Measurements from ENCODE around the gene EPHX1. TPM values are rescaled to one million over a fixed set of nuclear protein-coding genes. Genes with fewer than 3 reads are reported as not detected.
"Not testable (repeated sequence)": the region's sequence is repeated elsewhere in the genome, so short reads cannot be mapped to it uniquely, and the experiment has no call there.

Gene EPHX1
- total RNA-seq = 17.5 TPM
- 10 to 100 TPM; 26.2 to 43.2 (median 39.3) TPM for polyA plus RNA-seq (ENCODE audit: insufficient read depth in 1 of 8, insufficient read length in 8 of 8, low replicate concordance in 1 of 8)
- long read RNA-seq, donor 1, transcript EPHX1-201 (9 exons, 1,660 nt) = major isoform, 9 of 16 reads
- long read RNA-seq, donor 1, partial matches to known transcripts = 5 of 16 reads
- long read RNA-seq, donor 1, other reads (novel, unspliced or antisense) = 0 of 16 reads
- long read RNA-seq, donor 2, partial matches to known transcripts = 0 of 1 reads
- long read RNA-seq, donor 2, other reads (novel, unspliced or antisense) = 0 of 1 reads
- long read RNA-seq, donor 3, transcript EPHX1-201 (9 exons, 1,660 nt) = major isoform, 18 of 51 reads
- long read RNA-seq, donor 3, transcript EPHX1-203 (4 exons, 567 nt) = minor isoform, 6 of 51 reads
- long read RNA-seq, donor 3, partial matches to known transcripts = 26 of 51 reads
- long read RNA-seq, donor 3, other reads (novel, unspliced or antisense) = 0 of 51 reads
- long read RNA-seq, donor 4, transcript EPHX1-203 (4 exons, 567 nt) = minor isoform, 7 of 30 reads
- long read RNA-seq, donor 4, transcript EPHX1-201 (9 exons, 1,660 nt) = major isoform, 13 of 30 reads
- long read RNA-seq, donor 4, partial matches to known transcripts = 10 of 30 reads
- long read RNA-seq, donor 4, other reads (novel, unspliced or antisense) = 0 of 30 reads
- long read RNA-seq, donor 5, transcript EPHX1-203 (4 exons, 567 nt) = minor isoform, 7 of 63 reads
- long read RNA-seq, donor 5, transcript EPHX1-201 (9 exons, 1,660 nt) = major isoform, 24 of 63 reads
- long read RNA-seq, donor 5, partial matches to known transcripts = 31 of 63 reads
- long read RNA-seq, donor 5, other reads (novel, unspliced or antisense) = 0 of 63 reads
- long read RNA-seq, donor 6, transcript EPHX1-201 (9 exons, 1,660 nt) = major isoform, 14 of 19 reads
- long read RNA-seq, donor 6, partial matches to known transcripts = 0 of 19 reads
- long read RNA-seq, donor 6, other reads (novel, unspliced or antisense) = 0 of 19 reads
- long read RNA-seq, donor 7, transcript EPHX1-201 (9 exons, 1,660 nt) = major isoform, 13 of 40 reads
- long read RNA-seq, donor 7, transcript EPHX1-203 (4 exons, 567 nt) = minor isoform, 5 of 40 reads
- long read RNA-seq, donor 7, partial matches to known transcripts = 21 of 40 reads
- long read RNA-seq, donor 7, other reads (novel, unspliced or antisense) = 0 of 40 reads
- long read RNA-seq, donor 8, transcript EPHX1-201 (9 exons, 1,660 nt) = major isoform, 14 of 16 reads
- long read RNA-seq, donor 8, partial matches to known transcripts = 0 of 16 reads
- long read RNA-seq, donor 8, other reads (novel, unspliced or antisense) = 0 of 16 reads
- long read RNA-seq, donor 9, transcript EPHX1-201 (9 exons, 1,660 nt) = major isoform, 10 of 21 reads
- long read RNA-seq, donor 9, partial matches to known transcripts = 9 of 21 reads
- long read RNA-seq, donor 9, other reads (novel, unspliced or antisense) = 0 of 21 reads
- long read RNA-seq, donor 10, transcript EPHX1-201 (9 exons, 1,660 nt) = major isoform, 7 of 14 reads
- long read RNA-seq, donor 10, partial matches to known transcripts = 0 of 14 reads
- long read RNA-seq, donor 10, other reads (novel, unspliced or antisense) = 0 of 14 reads
- long read RNA-seq, donor 11, transcript EPHX1-201 (9 exons, 1,660 nt) = major isoform, 12 of 24 reads
- long read RNA-seq, donor 11, partial matches to known transcripts = 10 of 24 reads
- long read RNA-seq, donor 11, other reads (novel, unspliced or antisense) = 0 of 24 reads

DNA sequence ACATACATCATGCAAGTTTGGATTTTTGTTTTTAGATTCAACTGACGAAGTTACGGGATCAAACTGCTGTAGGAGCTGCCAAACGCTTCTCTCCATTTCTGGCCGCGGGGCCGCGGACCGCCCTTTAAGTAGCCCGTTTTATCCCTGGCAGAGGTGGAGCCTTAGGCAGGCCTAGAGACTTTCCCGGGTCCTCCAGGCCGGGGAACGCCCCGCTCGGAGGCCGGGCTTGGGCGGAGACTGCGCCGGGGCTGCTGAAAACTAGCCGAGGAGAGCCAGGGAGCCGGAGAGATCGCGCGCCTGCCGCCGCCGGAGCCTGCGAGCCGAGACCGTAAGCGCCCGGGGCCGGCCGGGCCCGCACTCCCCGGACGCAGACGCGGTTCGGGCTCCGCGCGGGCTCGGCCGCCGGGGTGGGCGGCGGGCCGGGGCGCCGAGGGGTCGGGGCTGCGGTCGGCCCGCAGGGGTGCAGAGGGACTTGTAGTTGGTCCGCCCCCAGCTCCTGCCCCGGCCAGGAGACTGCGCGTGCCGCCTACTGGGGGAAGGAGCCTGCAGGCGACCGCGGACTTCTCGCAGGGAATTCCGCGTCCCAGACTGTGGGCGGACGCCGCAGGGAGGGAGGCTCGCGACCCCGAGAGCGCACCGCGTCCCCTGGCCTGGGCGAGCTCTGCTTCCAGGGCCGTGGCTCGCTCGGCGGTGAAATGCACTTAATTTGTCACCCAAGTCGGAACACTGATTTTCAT, at the start of gene EPHX1:
TSS of gene EPHX1 (plus strand) at position 283 of the 737 bp plus-strand sequence. CDS start 18,606 bp downstream, outside the sequence.
- Histone ChIP-seq H3K9me3 (replicated peaks; ENCODE audit: control insufficient read depth, low read depth, low read length) (no peaks in the 10 kb centered on the region), H3K27ac (ENCODE audit: low read length) (peak within 1 kb of the TSS; percentile 69), H3K36me3 (ENCODE audit: control insufficient read depth, insufficient read depth, low read length) (peaks cover 4% of the 10 kb centered on the region), H3K27me3 (ENCODE audit: control insufficient read depth, insufficient read depth, low read length) (no peaks in the 10 kb centered on the region), H3K4me3 (ENCODE audit: low read length) (peak within 1 kb of the TSS; percentile 70), H3K4me1 (ENCODE audit: control insufficient read depth, insufficient read depth, low read length) (peaks cover 43% of the 10 kb centered on the region)
- DNase-seq = peak; percentile 96
- WGBS (ENCODE audit: insufficient coverage) = under 1% methylated on average over 80 of the region's 80 CpGs

DNA sequence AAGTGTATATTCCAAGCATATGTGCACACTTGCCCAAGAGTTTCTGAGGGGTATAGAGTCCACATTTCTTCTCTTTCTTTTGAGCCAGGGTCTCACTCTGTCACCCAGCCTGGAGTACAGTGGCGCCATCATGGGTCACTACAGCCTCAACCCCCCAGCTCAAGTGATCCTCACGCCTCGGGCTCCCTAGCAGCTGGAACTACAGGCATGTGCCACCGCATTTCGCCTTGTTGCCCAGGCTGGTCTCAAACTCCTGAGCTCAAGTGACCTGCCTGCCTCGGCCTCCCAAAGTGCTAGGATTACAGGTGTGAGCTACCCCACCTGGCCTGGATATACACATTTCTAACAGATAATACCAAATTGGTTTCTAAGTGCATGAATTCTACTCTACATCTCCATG, 49.4 kb upstream of the EPHX1 start:
- no peaks in the 10 kb centered on the region for H3K36me3 ChIP-seq (ENCODE audit: control insufficient read depth, insufficient read depth, low read length)

DNA sequence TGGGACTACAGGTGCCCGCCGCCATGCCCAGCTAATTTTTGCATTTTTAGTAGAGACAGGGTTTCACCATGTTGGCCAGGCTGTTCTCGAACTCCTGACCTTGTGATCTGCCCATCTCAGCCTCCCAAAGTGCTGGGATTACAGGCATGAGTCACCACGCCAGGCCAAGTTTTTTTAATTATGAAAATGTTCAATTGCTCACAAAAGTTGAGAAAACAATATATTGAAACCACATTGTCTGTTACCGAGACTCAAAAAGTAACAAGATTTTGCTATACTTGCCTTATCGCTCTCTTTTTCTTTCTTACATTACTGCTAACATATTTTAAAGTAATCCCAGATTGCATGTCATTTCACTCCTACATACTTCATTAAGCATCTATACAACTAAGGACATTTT, 48.5 kb upstream of the EPHX1 start:
- DNase-seq; H3K36me3 ChIP-seq (ENCODE audit: control insufficient read depth, insufficient read depth, low read length); H3K27me3 ChIP-seq (ENCODE audit: control insufficient read depth, insufficient read depth, low read length); H3K9me3 ChIP-seq (replicated peaks; ENCODE audit: control insufficient read depth, low read depth, low read length); H3K4me3 ChIP-seq (ENCODE audit: low read length): not testable (repeated sequence)
- H3K27ac ChIP-seq (ENCODE audit: low read length) = peak overlapping the region; percentile 83
- 59% methylated on average over 2 of the region's 6 CpGs for WGBS (ENCODE audit: insufficient coverage)
- H3K4me1 ChIP-seq (ENCODE audit: control insufficient read depth, insufficient read depth, low read length) = peaks cover 35% of the 10 kb centered on the region

More for the DNA sequence above, 49.4 kb upstream of the EPHX1 start:
- Histone ChIP-seq H3K4me1 (ENCODE audit: control insufficient read depth, insufficient read depth, low read length) (peaks cover 38% of the 10 kb centered on the region), H3K27me3 (ENCODE audit: control insufficient read depth, insufficient read depth, low read length) (no peaks in the 10 kb centered on the region), H3K4me3 (ENCODE audit: low read length) (no peak overlapping the region), H3K27ac (ENCODE audit: low read length) (no peak overlapping the region), H3K9me3 (replicated peaks; ENCODE audit: control insufficient read depth, low read depth, low read length) (no peaks in the 10 kb centered on the region)
- no peak for DNase-seq
- WGBS (ENCODE audit: insufficient coverage) = 92% methylated on average over 6 of the region's 6 CpGs

DNA sequence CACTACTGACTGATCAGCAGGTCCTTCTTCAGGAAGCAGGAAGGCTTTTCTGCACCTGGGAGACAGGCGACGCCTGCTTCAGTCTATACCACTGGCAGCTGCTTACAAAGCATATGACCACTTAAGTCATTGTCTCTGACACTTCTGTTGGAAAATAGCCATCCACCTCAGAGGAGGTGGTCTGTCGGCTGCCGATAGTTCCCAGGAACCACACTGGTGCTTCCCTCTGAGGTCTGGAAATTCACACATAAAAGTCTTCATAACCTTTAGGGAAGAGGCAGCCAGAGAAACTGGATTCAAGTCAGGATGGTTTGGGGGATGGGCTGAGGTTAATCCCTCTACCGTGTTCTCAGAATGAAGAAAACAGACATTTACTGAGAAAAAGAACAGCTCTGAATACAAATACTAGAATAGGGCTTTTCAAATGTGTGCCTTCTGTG, 47.9 kb upstream of the EPHX1 start:
- Histone ChIP-seq H3K36me3 (ENCODE audit: control insufficient read depth, insufficient read depth, low read length) (no peaks in the 10 kb centered on the region), H3K9me3 (replicated peaks; ENCODE audit: control insufficient read depth, low read depth, low read length) (no peaks in the 10 kb centered on the region), H3K4me1 (ENCODE audit: control insufficient read depth, insufficient read depth, low read length) (peaks cover 41% of the 10 kb centered on the region), H3K27me3 (ENCODE audit: control insufficient read depth, insufficient read depth, low read length) (no peaks in the 10 kb centered on the region), H3K4me3 (ENCODE audit: low read length) (no peak overlapping the region), H3K27ac (ENCODE audit: low read length) (peak overlapping the region; percentile 83)
- DNase-seq = no peak
- 23% methylated on average over 4 of the region's 5 CpGs for WGBS (ENCODE audit: insufficient coverage)

DNA sequence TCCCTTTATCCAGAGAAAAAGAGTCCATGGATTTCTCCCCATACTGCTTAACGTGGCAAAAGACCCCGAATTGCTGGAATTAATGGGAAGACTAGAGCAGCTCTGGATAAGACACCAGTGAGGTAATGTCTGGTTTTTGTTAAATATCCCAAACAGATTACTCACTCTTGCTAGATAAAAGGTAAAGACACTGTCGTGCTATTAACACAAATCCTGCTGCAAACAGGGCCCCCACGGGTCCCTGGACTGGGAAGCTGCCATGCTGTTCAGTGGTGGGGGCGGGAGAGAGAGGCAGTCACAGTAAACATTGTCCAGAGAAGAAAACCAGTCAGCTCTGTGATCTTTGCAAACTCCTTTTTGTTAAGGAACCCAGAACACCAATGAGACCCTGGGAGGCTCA, 47.5 kb upstream of the EPHX1 start:
- DNase-seq = peak; percentile 88
- peak overlapping the region; percentile 83 for H3K27ac ChIP-seq (ENCODE audit: low read length)
- no peaks in the 10 kb centered on the region for H3K27me3 ChIP-seq (ENCODE audit: control insufficient read depth, insufficient read depth, low read length)
- no peaks in the 10 kb centered on the region for H3K9me3 ChIP-seq (replicated peaks; ENCODE audit: control insufficient read depth, low read depth, low read length)
- WGBS (ENCODE audit: insufficient coverage) = 30% methylated on average over 2 of the region's 5 CpGs
- peaks cover 46% of the 10 kb centered on the region for H3K4me1 ChIP-seq (ENCODE audit: control insufficient read depth, insufficient read depth, low read length)
- no peaks in the 10 kb centered on the region for H3K36me3 ChIP-seq (ENCODE audit: control insufficient read depth, insufficient read depth, low read length)
- H3K4me3 ChIP-seq (ENCODE audit: low read length) = no peak overlapping the region

DNA sequence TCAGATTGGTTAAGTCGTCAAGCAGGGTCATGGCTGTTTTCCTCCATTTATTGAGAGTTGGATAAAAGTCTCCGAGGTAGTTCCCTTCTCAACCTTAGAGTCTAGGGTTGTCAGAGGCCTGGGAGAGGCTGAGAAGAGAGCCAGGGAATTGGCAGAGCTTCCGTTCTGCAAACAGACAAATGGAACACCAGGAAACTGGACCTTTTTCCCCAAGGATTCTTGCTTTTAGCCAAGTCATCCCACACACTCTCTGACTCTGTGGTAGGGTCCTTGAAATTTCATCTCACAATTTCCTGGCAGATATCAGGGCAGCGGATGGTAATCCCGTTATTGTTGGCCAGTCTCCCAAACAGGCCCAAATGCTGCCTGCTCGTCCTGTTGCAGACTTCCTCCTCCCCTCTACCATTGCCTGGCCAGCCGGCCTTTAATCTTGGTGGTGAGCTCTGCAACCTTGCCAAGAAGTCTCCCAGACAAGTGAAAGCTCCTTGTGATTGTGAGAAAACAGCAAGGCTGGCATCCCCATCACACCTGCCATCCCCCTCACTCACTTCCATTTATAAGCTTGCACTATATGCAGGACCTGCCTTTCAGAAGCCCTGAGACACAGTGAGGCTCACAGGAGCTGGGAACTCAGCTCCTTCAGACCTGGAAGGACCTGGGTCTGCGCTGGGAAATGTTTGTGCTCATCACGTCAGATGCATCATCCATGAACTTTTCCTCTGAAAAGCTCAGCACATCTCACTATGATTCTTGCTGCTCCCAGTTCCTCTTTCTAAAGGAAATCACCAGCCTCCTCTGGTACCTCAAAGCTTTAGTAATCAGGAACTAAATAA, 46.0 kb upstream of the EPHX1 start:
- Histone ChIP-seq H3K36me3 (ENCODE audit: control insufficient read depth, insufficient read depth, low read length) (no peaks in the 10 kb centered on the region), H3K27ac (ENCODE audit: low read length) (peak overlapping the region; percentile 42), H3K9me3 (replicated peaks; ENCODE audit: control insufficient read depth, low read depth, low read length) (no peaks in the 10 kb centered on the region), H3K4me3 (ENCODE audit: low read length) (no peak overlapping the region), H3K4me1 (ENCODE audit: control insufficient read depth, insufficient read depth, low read length) (peaks cover 58% of the 10 kb centered on the region), H3K27me3 (ENCODE audit: control insufficient read depth, insufficient read depth, low read length) (no peaks in the 10 kb centered on the region)
- peak; percentile 68 for DNase-seq
- 26% methylated on average over 7 of the region's 9 CpGs for WGBS (ENCODE audit: insufficient coverage)

DNA sequence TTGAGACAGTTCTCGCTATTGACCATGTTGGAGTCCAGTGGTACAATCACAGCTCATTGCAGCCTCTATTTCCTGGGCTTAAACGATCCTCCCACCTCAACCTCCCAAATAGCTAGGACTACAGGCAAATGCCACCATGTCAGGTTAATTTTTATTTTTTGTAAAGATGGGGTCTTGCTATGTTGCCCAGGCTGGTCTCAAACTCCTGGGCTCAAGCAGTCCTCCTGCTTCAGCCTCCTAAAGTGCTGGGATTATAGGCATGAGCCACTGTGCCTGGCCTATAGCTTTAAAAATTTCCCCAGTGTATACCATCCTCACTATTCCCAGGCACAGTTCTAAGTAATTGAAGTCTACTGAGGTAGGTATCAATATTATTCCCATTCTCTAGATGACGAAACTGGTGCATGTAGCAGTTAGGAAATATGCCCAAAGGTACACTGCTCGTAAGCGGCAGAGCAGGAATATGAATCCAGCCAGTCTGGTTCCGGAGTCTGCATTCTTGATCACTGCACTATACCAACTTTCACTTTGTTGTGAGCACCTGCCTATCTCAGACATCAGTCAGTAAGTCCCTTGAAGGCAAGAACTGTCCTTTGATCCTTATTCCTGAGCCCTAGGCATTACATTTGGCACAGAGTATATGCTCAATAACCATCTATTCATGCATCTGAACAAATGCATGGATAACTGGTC, 43.8 kb upstream of the EPHX1 start:
- Histone ChIP-seq H3K36me3 (ENCODE audit: control insufficient read depth, insufficient read depth, low read length) (no peaks in the 10 kb centered on the region), H3K27me3 (ENCODE audit: control insufficient read depth, insufficient read depth, low read length) (no peaks in the 10 kb centered on the region), H3K27ac (ENCODE audit: low read length) (peak overlapping the region; percentile 95), H3K4me1 (ENCODE audit: control insufficient read depth, insufficient read depth, low read length) (peaks cover 77% of the 10 kb centered on the region), H3K9me3 (replicated peaks; ENCODE audit: control insufficient read depth, low read depth, low read length) (no peaks in the 10 kb centered on the region), H3K4me3 (ENCODE audit: low read length) (no peak overlapping the region)
- DNase-seq = no peak
- 100% methylated on average over 3 of the region's 6 CpGs for WGBS (ENCODE audit: insufficient coverage)
